SK-N-MC (cell line): ENCODE data around the gene ATP13A2.

Experiments
- EZH2 ChIP-seq: fragments of 200-600 bp; sonication (generic); IDR thresholded peaks from one replicate; pipeline ENCODE4 v1.6.1; 2017; ENCODE audit warnings: antibody characterized with exemption
- POLR2AphosphoS5 ChIP-seq: IDR thresholded peaks from 2 replicates; pipeline ENCODE4 v1.6.1; 2012; ENCODE audit warnings: mild to moderate bottlenecking, low read depth, low read length, borderline replicate concordance

GRCh38 chr1:17002524-17002902 lies 9.2 kb downstream of the ATP13A2 start:
- TF ChIP-seq EZH2 (no peak), POLR2AphosphoS5 (no peak)
